HepG2 (cell line): Measurements from ENCODE around the gene SERHL2. TPM values are rescaled to one million over a fixed set of nuclear protein-coding genes. Genes with fewer than 3 reads are reported as not detected.

Experiments used
- ATAC-seq: fragments of 200-7000 bp; cut with Tn5 transposase; 3 replicates; pipeline ENCODE4 v1.9.1; 2020; ENCODE audit warnings: mild to moderate bottlenecking, moderate library complexity
- BruUV-seq: library from RNA; stranded (reverse); fragments of 400-500 nt; replicated peaks from 2 replicates; lab custom pipeline; 2021; lab: Mats Ljungman, UMichigan
- CTCF ChIA-PET: fragments of 300-600 bp; formaldehyde crosslinking; extraction: SDS; loops from one replicate; lab custom pipeline; 2021; ENCODE audit warnings: low total read pairs, inconsistent platforms, low intra/inter-chr PET ratio; lab: Yijun Ruan, JAX
- POLR2A ChIA-PET: fragments of 350-600 bp; sonication (Branson Sonifier 250); formaldehyde crosslinking; loops from one replicate; lab custom pipeline; 2020; ENCODE audit warnings: antibody characterized with exemption, inconsistent platforms; lab: Yijun Ruan, JAX
- DNase-seq: peaks from one replicate; pipeline ENCODE4 v3.0.0-alpha.2; 2015; ENCODE audit warnings: low spot score
- FAIRE-seq: peaks from 3 replicates; lab custom pipeline; 2011; peaks lifted over from hg19 to GRCh38; lab: Jason Lieb, UNC
- H2AFZ ChIP-seq: one replicate; pipeline ENCODE4 v1.6.1; 2011; ENCODE audit warnings: low read length, inconsistent platforms
- H3K27ac ChIP-seq: fragments of 300-600 bp; 3 replicates; pipeline ENCODE4 v1.8.0; 2011; ENCODE audit warnings: mixed run types, mild to moderate bottlenecking, mixed read lengths, low read length, inconsistent platforms; ENCODE audit not compliant: insufficient read depth; ENCODE audit errors: extremely low read length
- H3K27me3 ChIP-seq, 2 experiments: fragments of 200-600 bp in 1 of 2; 2 replicates in 1 of 2; 3 replicates in 1 of 2; pipeline versions ENCODE4 v1.6.0 to v1.8.0; 2011; ENCODE audit warnings: low read length in 2 of 2, mild to moderate bottlenecking in 2 of 2, moderate library complexity in 2 of 2, inconsistent platforms in 1 of 2; ENCODE audit not compliant: insufficient read depth in 2 of 2, control insufficient read depth in 1 of 2
- H3K36me3 ChIP-seq, 2 experiments: fragments of 200-600 bp in 1 of 2; replicated peaks in 1 of 2; 2 replicates in 1 of 2; 3 replicates in 1 of 2; pipeline versions ENCODE4 v1.5.1 to v1.8.0; 2011; ENCODE audit warnings: low read length in 2 of 2, inconsistent platforms in 1 of 2; ENCODE audit not compliant: insufficient read depth in 2 of 2, control insufficient read depth in 1 of 2
- H3K4me1 ChIP-seq: 2 replicates; pipeline ENCODE4 v1.5.1; 2012; ENCODE audit warnings: low read length, inconsistent platforms; ENCODE audit not compliant: insufficient read depth
- H3K4me2 ChIP-seq: 2 replicates; pipeline ENCODE4 v1.6.0; 2011; ENCODE audit warnings: low read depth, low read length, inconsistent platforms
- H3K4me3 ChIP-seq, 3 experiments: fragments of 200-600 bp in 1 of 3; sonication (generic), shearing (Covaris generic) in 1 of 3; replicated peaks in 1 of 3; 2 replicates each; pipeline ENCODE4 v1.5.1; 2011 to 2016; ENCODE audit warnings: low read length in 3 of 3, inconsistent platforms in 2 of 3, low read depth in 2 of 3, mild to moderate bottlenecking in 2 of 3, control low read depth in 1 of 3, mixed read lengths in 1 of 3; ENCODE audit not compliant: insufficient read depth in 1 of 3
- H3K79me2 ChIP-seq: one replicate; pipeline ENCODE4 v1.6.1; 2011; ENCODE audit warnings: low read length, inconsistent platforms; ENCODE audit not compliant: insufficient read depth
- H3K9ac ChIP-seq: 2 replicates; pipeline ENCODE4 v1.6.0; 2011; ENCODE audit warnings: mild to moderate bottlenecking, low read depth, low read length, inconsistent platforms; ENCODE audit not compliant: insufficient read depth
- H3K9me3 ChIP-seq: 2 replicates; pipeline ENCODE4 v1.5.1; 2012; ENCODE audit warnings: mild to moderate bottlenecking, low read length
- H4K20me1 ChIP-seq: 2 replicates; pipeline ENCODE4 v1.6.0; 2011; ENCODE audit warnings: inconsistent platforms, mild to moderate bottlenecking, low read length, moderate library complexity; ENCODE audit not compliant: insufficient read depth
- CTCF ChIP-seq: sonication (generic); formaldehyde crosslinking; IDR thresholded peaks from 2 replicates; pipeline ENCODE4 v1.5.0; 2020; ENCODE audit warnings: mild to moderate bottlenecking, missing genetic modification reagents, moderate library complexity
- HDAC2 ChIP-seq: sonication (generic); formaldehyde crosslinking; IDR thresholded peaks from 2 replicates; pipeline ENCODE4 v1.4.0; 2020; ENCODE audit warnings: missing genetic modification reagents
- PHF21A ChIP-seq: sonication (generic); formaldehyde crosslinking; IDR thresholded peaks from 2 replicates; pipeline ENCODE4 v1.5.0; 2020; ENCODE audit warnings: mild to moderate bottlenecking, missing genetic modification reagents
- RBM22 ChIP-seq: fragments of 200-400 bp; formaldehyde crosslinking; optimal IDR thresholded peaks from 2 replicates; pipeline ENCODE3; 2017; ENCODE audit warnings: mild to moderate bottlenecking, low read length, moderate library complexity
- ZNF20 ChIP-seq: sonication (generic); formaldehyde crosslinking; IDR thresholded peaks from 2 replicates; pipeline ENCODE4 v1.4.0; 2020; ENCODE audit warnings: mild to moderate bottlenecking, moderate library complexity, missing genetic modification reagents
- ZNF263 ChIP-seq: sonication (generic); formaldehyde crosslinking; IDR thresholded peaks from 2 replicates; pipeline ENCODE4 v1.4.0; 2020; ENCODE audit warnings: missing genetic modification reagents
- ZNF564 ChIP-seq: sonication (generic); formaldehyde crosslinking; IDR thresholded peaks from 2 replicates; pipeline ENCODE4 v1.8.1; 2023; ENCODE audit warnings: mild to moderate bottlenecking, missing genetic modification reagents
- ZNF720 ChIP-seq: sonication (generic); formaldehyde crosslinking; IDR thresholded peaks from 2 replicates; pipeline ENCODE4 v1.4.0; 2020; ENCODE audit warnings: missing genetic modification reagents
- WGBS: methylation state at CpG from one replicate; pipeline ENCODE4 v1.1.6; 2017; ENCODE audit warnings: low lambda C conversion rate; 5-methylcytosine and 5-hydroxymethylcytosine counted together
- in situ Hi-C: cut with HindIII; loops from 2 replicates; pipeline ENCODE4 v1.10.0; 2017; ENCODE audit warnings: low pct_unique_long_range_greater_than_20kb; ENCODE audit not compliant: extremely low pct_ligation_motif_present
- intact Hi-C: fragments of 100-400 bp; cut with micrococcal nuclease; formaldehyde crosslinking; loops from one replicate; pipeline ENCODE4 v1.10.0; 2022; ENCODE audit not compliant: unreplicated experiment
- polyA plus RNA-seq, 8 experiments: library from polyadenylated mRNA; depleted of rRNA in 3 of 8; stranded (reverse) in 7 of 8; unstranded in 1 of 8; fragments of >200 nt; fragmentation: Illumina TruSeq in 4 of 8; extraction: Trizol in 4 of 8; gene quantifications; 2 replicates each; pipeline versions ENCODE4 v1.2.1 to v1.2.3, GENCODE V29; 2011 to 2016; ENCODE audit warnings: low read depth in 4 of 8, missing spikeins in 1 of 8, mixed read lengths in 1 of 8; ENCODE audit not compliant: insufficient read depth in 1 of 8
- total RNA-seq, 5 experiments: library from RNA; depleted of rRNA; stranded (reverse); fragments of >200 nt; fragmentation: Illumina TruSeq; extraction: Trizol; gene quantifications; 2 replicates each; pipeline ENCODE4 v1.2.3, GENCODE V29; 2016; ENCODE audit warnings: low read depth in 1 of 5

The SERHL2 gene
- total and polyA plus RNA-seq, 2 of the 13 experiments (the other 11 are each of a cell fraction or from before 2014, with no cell fraction given) = 1.0 to 1.8 TPM

- no peak overlapping the region for H2AFZ ChIP-seq
- H3K79me2 ChIP-seq = peaks cover 8% of the 10 kb centered on the region
- no peak overlapping the region for H3K4me3 ChIP-seq
- H3K4me1 ChIP-seq = peaks cover 6% of the 10 kb centered on the region
- ChIA-PET POLR2A (interaction anchor here (2.6 kb wide), 1 partner anchor 14 kb away, joined by 12 read pairs; no protein-coding TSS in a partner anchor), CTCF (no interaction called here)
- intact Hi-C loops (no loop called here), in situ Hi-C loops (no loop called here)
- FAIRE-seq = no peak
- no peak for DNase-seq
- H3K27ac ChIP-seq = no peak overlapping the region
- no peak overlapping the region for H3K9ac ChIP-seq
- H4K20me1 ChIP-seq = no peaks in the 10 kb centered on the region
- no peak overlapping the region for H3K4me2 ChIP-seq
- 100% methylated on average over 1 of the region's 1 CpG for WGBS
- H3K9me3 ChIP-seq = no peaks in the 10 kb centered on the region
- ATAC-seq = no peak
- H3K27me3 ChIP-seq = no peaks in the 10 kb centered on the region
- peaks cover 28 to 57% of the 10 kb centered on the region in 2 experiments for H3K36me3 ChIP-seq
- TF ChIP-seq ZNF564 (CRISPR knock-in tag) = no peak
- peak; percentile 26 for TF ChIP-seq RBM22
- no peak for TF ChIP-seq HDAC2
- no peak for TF ChIP-seq ZNF720 (CRISPR knock-in tag)
- TF ChIP-seq PHF21A (CRISPR knock-in tag) = no peak
- TF ChIP-seq, all 625 proteins: peak for 1
- no TSS peak for BruUV-seq
Observed at GRCh38 chr22:42582987-42583386, 29.2 kb downstream of the SERHL2 start.

- FAIRE-seq (no peak), DNase-seq (no peak), ATAC-seq (no peak)
- H3K79me2 ChIP-seq = peaks cover 8% of the 10 kb centered on the region
- BruUV-seq = no TSS peak
- no peak overlapping the region for H3K9ac ChIP-seq
- WGBS = 100% methylated on average over 4 of the region's 4 CpGs
- in situ Hi-C loops = no loop called here
- no peak overlapping the region for H3K4me3 ChIP-seq
- peaks cover 26 to 52% of the 10 kb centered on the region in 2 experiments for H3K36me3 ChIP-seq
- H3K4me1 ChIP-seq = peaks cover 6% of the 10 kb centered on the region
- no peak overlapping the region for H3K4me2 ChIP-seq
- H3K27ac ChIP-seq = no peak overlapping the region
- H2AFZ ChIP-seq = no peak overlapping the region
- intact Hi-C loops = no loop called here
- ChIA-PET POLR2A (interaction anchor here (0.6 kb wide), 1 partner anchor 208 kb away, joined by 6 read pairs; no protein-coding TSS in a partner anchor), CTCF (no interaction called here)
- TF ChIP-seq ZNF20 (CRISPR knock-in tag) (no peak), RBM22 (peak; percentile 17), ZNF263 (CRISPR knock-in tag) (peak; percentile 56; the same call in 1 of the 2 replicates), CTCF (CRISPR knock-in tag) (peak; percentile 18; the same call in 1 of the 2 replicates)
- H4K20me1 ChIP-seq = no peaks in the 10 kb centered on the region
- no peaks in the 10 kb centered on the region for H3K9me3 ChIP-seq
- H3K27me3 ChIP-seq = no peaks in the 10 kb centered on the region
Observed at GRCh38 chr22:42584364-42584940, 30.7 kb downstream of the SERHL2 start.
